ENCODE results near the gene SH3PXD2A.

The SH3PXD2A gene

GRCh38 chr10:103668351-103669242, 186.8 kb downstream of the SH3PXD2A start:
- H3K79me2 ChIP-seq (ENCODE audit: insufficient read depth, low read depth), result no peaks in the 10 kb centered on the region
- no peaks in the 10 kb centered on the region for H3K27me3 ChIP-seq (ENCODE audit: insufficient read depth, low read depth)
- H4K20me1 ChIP-seq (ENCODE audit: insufficient read depth), result no peaks in the 10 kb centered on the region
- H3K4me1 ChIP-seq (ENCODE audit: low read depth, poor library complexity, severe bottlenecking), result no peaks in the 10 kb centered on the region
- H3K36me3 ChIP-seq (ENCODE audit: insufficient read depth), result no peaks in the 10 kb centered on the region
- TF ChIP-seq CTCF (conservative IDR thresholded peaks at IDR 0.05; ENCODE audit: low read depth, low read length), result no peak
- H3K27ac ChIP-seq, result no peak overlapping the region
- no peak overlapping the region for H3K9ac ChIP-seq
- H2AFZ ChIP-seq (ENCODE audit: low read depth), result no peak overlapping the region
- H3K4me3 ChIP-seq (IDR thresholded peaks at IDR 0.05; ENCODE audit: insufficient read depth, low read depth, low read length), result no peak overlapping the region
- no peak overlapping the region for H3K4me2 ChIP-seq

- Histone ChIP-seq H4K20me1 (ENCODE audit: insufficient read depth) (no peaks in the 10 kb centered on the region), H3K27me3 (ENCODE audit: insufficient read depth, low read depth) (no peaks in the 10 kb centered on the region), H3K4me2 (no peak overlapping the region), H3K4me3 (IDR thresholded peaks at IDR 0.05; ENCODE audit: insufficient read depth, low read depth, low read length) (no peak overlapping the region), H3K36me3 (ENCODE audit: insufficient read depth) (no peaks in the 10 kb centered on the region), H3K9ac (no peak overlapping the region), H2AFZ (ENCODE audit: low read depth) (no peak overlapping the region), H3K79me2 (ENCODE audit: insufficient read depth, low read depth) (no peaks in the 10 kb centered on the region), H3K27ac (no peak overlapping the region), H3K4me1 (ENCODE audit: low read depth, poor library complexity, severe bottlenecking) (no peaks in the 10 kb centered on the region)
- TF ChIP-seq CTCF (conservative IDR thresholded peaks at IDR 0.05; ENCODE audit: low read depth, low read length), result no peak
These were observed 188.0 kb downstream of the SH3PXD2A start for GRCh38 chr10:103667356-103667755.

GRCh38 chr10:103666762-103667150, 188.6 kb downstream of the SH3PXD2A start:
- Histone ChIP-seq H3K4me2 (no peak overlapping the region), H3K79me2 (ENCODE audit: insufficient read depth, low read depth) (no peaks in the 10 kb centered on the region)

GRCh38 chr10:103666087-103666761, 189.2 kb downstream of the SH3PXD2A start:
- Histone ChIP-seq H4K20me1 (ENCODE audit: insufficient read depth) (no peaks in the 10 kb centered on the region), H3K27me3 (ENCODE audit: insufficient read depth, low read depth) (no peaks in the 10 kb centered on the region), H3K27ac (no peak overlapping the region), H3K4me2 (no peak overlapping the region), H2AFZ (ENCODE audit: low read depth) (no peak overlapping the region), H3K4me1 (ENCODE audit: low read depth, poor library complexity, severe bottlenecking) (no peaks in the 10 kb centered on the region), H3K4me3 (IDR thresholded peaks at IDR 0.05; ENCODE audit: insufficient read depth, low read depth, low read length) (no peak overlapping the region), H3K36me3 (ENCODE audit: insufficient read depth) (no peaks in the 10 kb centered on the region), H3K9ac (no peak overlapping the region), H3K79me2 (ENCODE audit: insufficient read depth, low read depth) (no peaks in the 10 kb centered on the region)
- TF ChIP-seq CTCF (conservative IDR thresholded peaks at IDR 0.05; ENCODE audit: low read depth, low read length), result peak; percentile 52

More at GRCh38 chr10:103666762-103667150, 188.6 kb downstream of the SH3PXD2A start:
- Histone ChIP-seq H3K27me3 (ENCODE audit: insufficient read depth, low read depth) (no peaks in the 10 kb centered on the region), H3K36me3 (ENCODE audit: insufficient read depth) (no peaks in the 10 kb centered on the region), H4K20me1 (ENCODE audit: insufficient read depth) (no peaks in the 10 kb centered on the region), H3K27ac (no peak overlapping the region), H3K4me3 (IDR thresholded peaks at IDR 0.05; ENCODE audit: insufficient read depth, low read depth, low read length) (no peak overlapping the region), H3K4me1 (ENCODE audit: low read depth, poor library complexity, severe bottlenecking) (no peaks in the 10 kb centered on the region), H3K9ac (no peak overlapping the region), H2AFZ (ENCODE audit: low read depth) (no peak overlapping the region)
- TF ChIP-seq CTCF (conservative IDR thresholded peaks at IDR 0.05; ENCODE audit: low read depth, low read length), result no peak

Measured in KMS-11 (cell line).